ENCODE measurements around the gene POLRMT.
A peak's percentile ranks its signal among the peaks of the same experiment; 100 is the strongest.
"Not testable (repeated sequence)": the region's sequence is repeated elsewhere in the genome, so short reads cannot be mapped to it uniquely, and the experiment has no call there.

Gene POLRMT

GRCh38 chr19:611481-611868 is 21.9 kb downstream of the POLRMT start:
- DNase-seq (ENCODE audit: low spot score): peak; percentile 76

GRCh38 chr19:610801-611480 is 22.4 kb downstream of the POLRMT start:
- peak; percentile 60 for DNase-seq (ENCODE audit: low spot score)

- DNase-seq (ENCODE audit: low spot score): peak; percentile 39
Observed at GRCh38 chr19:610071-610800, 23.1 kb downstream of the POLRMT start.

GRCh38 chr19:609004-609346 is 24.4 kb downstream of the POLRMT start:
- DNase-seq (ENCODE audit: low spot score): no peak

- no peak for DNase-seq (ENCODE audit: low spot score)
Observed at GRCh38 chr19:608155-609003, 25.0 kb downstream of the POLRMT start.

GRCh38 chr19:607301-608154 is 25.8 kb downstream of the POLRMT start:
- DNase-seq (ENCODE audit: low spot score): no peak

GRCh38 chr19:605061-605971 is 28.0 kb downstream of the POLRMT start:
- DNase-seq (ENCODE audit: low spot score): peak; percentile 44

- peak; percentile 39 for DNase-seq (ENCODE audit: low spot score)
Observed at GRCh38 chr19:604355-604754, 29.0 kb downstream of the POLRMT start.

- not testable (repeated sequence) for DNase-seq (ENCODE audit: low spot score)
Observed at GRCh38 chr19:603779-604178, 29.6 kb downstream of the POLRMT start.

- not testable (repeated sequence) for DNase-seq (ENCODE audit: low spot score)
Observed at GRCh38 chr19:603302-603639, 30.1 kb downstream of the POLRMT start.

GRCh38 chr19:602391-603301 is 30.7 kb downstream of the POLRMT start:
- no peak for DNase-seq (ENCODE audit: low spot score)

GRCh38 chr19:601790-602189 is 31.5 kb downstream of the POLRMT start:
- no peak for DNase-seq (ENCODE audit: low spot score)

- DNase-seq (ENCODE audit: low spot score): no peak
Observed at GRCh38 chr19:601310-601709, 32.0 kb downstream of the POLRMT start.

- DNase-seq (ENCODE audit: low spot score): no peak
Observed at GRCh38 chr19:597406-598315, 35.7 kb downstream of the POLRMT start.

GRCh38 chr19:596263-596655 is 37.1 kb downstream of the POLRMT start:
- DNase-seq (ENCODE audit: low spot score): no peak

- no peak for DNase-seq (ENCODE audit: low spot score)
Observed at GRCh38 chr19:595326-596262, 37.7 kb downstream of the POLRMT start.

GRCh38 chr19:594265-594870 is 39.0 kb downstream of the POLRMT start:
- no peak for DNase-seq (ENCODE audit: low spot score)

All from activated CD4-positive, alpha-beta T cell treated with anti-CD3 and anti-CD28 coated beads, Interleukin-2, Interleukin-4, amounts not matched to agents 100 ng/mL and 50 ng/mL, durations not matched to agents 16 hours and 8 hours (primary cell).